ENCODE data around the gene AP3B1. TPM values are rescaled to one million over a fixed set of nuclear protein-coding genes. Genes with fewer than 3 reads are reported as not detected.

The AP3B1 gene
- polyA plus RNA-seq, 1 experiment, result 67.0 TPM

- H3K27ac ChIP-seq (ENCODE audit: low read depth, low read length), result no peak overlapping the region
- no peaks in the 10 kb centered on the region for H3K9me3 ChIP-seq (ENCODE audit: control insufficient read depth, insufficient read depth, low read length)
- H3K4me3 ChIP-seq (ENCODE audit: low read depth, low read length), result no peak overlapping the region
- no peak for DNase-seq (ENCODE audit: low read depth, low spot score)
- no peaks in the 10 kb centered on the region for H3K27me3 ChIP-seq (ENCODE audit: control insufficient read depth, insufficient read depth, low read length)
- peak; percentile 88 for TF ChIP-seq CTCF (IDR thresholded peaks at IDR 0.05; ENCODE audit: low read depth, low read length)
- CTCF ChIA-PET, result interaction anchor here (0.7 to 2.5 kb wide), 13 partner anchors 8 to 749 kb away, joined by 3 to 17 read pairs (median 4); no protein-coding TSS in a partner anchor
- POLR2A ChIA-PET, result no interaction called here
Observed at GRCh38 chr5:78008356-78008967, 286.0 kb downstream of the AP3B1 start.

- H3K4me3 ChIP-seq (ENCODE audit: low read depth, low read length), result no peak overlapping the region
- CTCF ChIA-PET, result no interaction called here
- H3K27me3 ChIP-seq (ENCODE audit: control insufficient read depth, insufficient read depth, low read length), result no peaks in the 10 kb centered on the region
- no peaks in the 10 kb centered on the region for H3K9me3 ChIP-seq (ENCODE audit: control insufficient read depth, insufficient read depth, low read length)
- POLR2A ChIA-PET, result no interaction called here
- H3K27ac ChIP-seq (ENCODE audit: low read depth, low read length), result no peak overlapping the region
- TF ChIP-seq CTCF (IDR thresholded peaks at IDR 0.05; ENCODE audit: low read depth, low read length), result no peak
- DNase-seq (ENCODE audit: low read depth, low spot score), result no peak
Observed at GRCh38 chr5:78007233-78007632, 287.3 kb downstream of the AP3B1 start.

GRCh38 chr5:78006449-78006848, 288.0 kb downstream of the AP3B1 start:
- no peak for DNase-seq (ENCODE audit: low read depth, low spot score)
- TF ChIP-seq CTCF (IDR thresholded peaks at IDR 0.05; ENCODE audit: low read depth, low read length), result no peak
- H3K9me3 ChIP-seq (ENCODE audit: control insufficient read depth, insufficient read depth, low read length), result no peaks in the 10 kb centered on the region
- CTCF ChIA-PET, result no interaction called here
- no peak overlapping the region for H3K27ac ChIP-seq (ENCODE audit: low read depth, low read length)
- POLR2A ChIA-PET, result no interaction called here
- H3K4me3 ChIP-seq (ENCODE audit: low read depth, low read length), result no peak overlapping the region
- H3K27me3 ChIP-seq (ENCODE audit: control insufficient read depth, insufficient read depth, low read length), result no peaks in the 10 kb centered on the region

GRCh38 chr5:78005021-78005785, 289.3 kb downstream of the AP3B1 start:
- H3K9me3 ChIP-seq (ENCODE audit: control insufficient read depth, insufficient read depth, low read length), result no peaks in the 10 kb centered on the region
- DNase-seq (ENCODE audit: low read depth, low spot score), result no peak
- TF ChIP-seq CTCF (IDR thresholded peaks at IDR 0.05; ENCODE audit: low read depth, low read length), result no peak
- no peak overlapping the region for H3K27ac ChIP-seq (ENCODE audit: low read depth, low read length)
- H3K27me3 ChIP-seq (ENCODE audit: control insufficient read depth, insufficient read depth, low read length), result no peaks in the 10 kb centered on the region
- ChIA-PET POLR2A (no interaction called here), CTCF (interaction anchor here (0.6 kb wide), 1 partner anchor 142 kb away, joined by 3 read pairs; no protein-coding TSS in a partner anchor)
- H3K4me3 ChIP-seq (ENCODE audit: low read depth, low read length), result no peak overlapping the region

GRCh38 chr5:78004559-78004958, 289.9 kb downstream of the AP3B1 start:
- H3K4me3 ChIP-seq (ENCODE audit: low read depth, low read length), result no peak overlapping the region
- no peak overlapping the region for H3K27ac ChIP-seq (ENCODE audit: low read depth, low read length)
- no peak for DNase-seq (ENCODE audit: low read depth, low spot score)
- CTCF ChIA-PET, result no interaction called here
- POLR2A ChIA-PET, result no interaction called here
- no peaks in the 10 kb centered on the region for H3K27me3 ChIP-seq (ENCODE audit: control insufficient read depth, insufficient read depth, low read length)
- no peaks in the 10 kb centered on the region for H3K9me3 ChIP-seq (ENCODE audit: control insufficient read depth, insufficient read depth, low read length)
- no peak for TF ChIP-seq CTCF (IDR thresholded peaks at IDR 0.05; ENCODE audit: low read depth, low read length)

Data from AG04450 (cell line).